Thymus (tissue), 11 donors: Measurements from ENCODE around the gene CAMKV. TPM values are rescaled to one million over a fixed set of nuclear protein-coding genes. Genes with fewer than 3 reads are reported as not detected.

Source experiments
- DNase-seq, 9 donors: peaks; one replicate each; pipeline ENCODE4 v3.0.0-alpha.2; 2013; ENCODE audit warnings: low spot score in 9 of 9, low read depth in 6 of 9, missing footprints in 1 of 9
- H3K27ac ChIP-seq, 2 donors: one replicate each; pipeline ENCODE4 v1.5.1; 2013; ENCODE audit warnings: control low read depth in 1 of 2, low read depth in 1 of 2, low read length in 1 of 2, mild to moderate bottlenecking in 1 of 2, moderate library complexity in 1 of 2
- H3K27me3 ChIP-seq, 2 donors: one replicate each; pipeline ENCODE4 v1.5.1; 2013; ENCODE audit warnings: low read length in 1 of 2; ENCODE audit not compliant: control insufficient read depth in 2 of 2, insufficient read depth in 1 of 2
- H3K36me3 ChIP-seq, 2 donors: one replicate each; pipeline ENCODE4 v1.5.1; 2013; ENCODE audit warnings: low read length in 1 of 2, mild to moderate bottlenecking in 1 of 2, moderate library complexity in 1 of 2; ENCODE audit not compliant: control insufficient read depth in 2 of 2, insufficient read depth in 2 of 2
- H3K4me1 ChIP-seq, 2 donors: one replicate each; pipeline ENCODE4 v1.5.1; 2013; ENCODE audit warnings: low read length in 2 of 2; ENCODE audit not compliant: control insufficient read depth in 2 of 2, insufficient read depth in 2 of 2
- H3K4me3 ChIP-seq, 2 donors: one replicate each; pipeline ENCODE4 v1.5.1; 2013; ENCODE audit warnings: low read length in 2 of 2, control low read depth in 1 of 2, mild to moderate bottlenecking in 1 of 2
- H3K9me3 ChIP-seq, 2 donors: one replicate each; pipeline ENCODE4 v1.5.1; 2013; ENCODE audit warnings: low read length in 1 of 2, mild to moderate bottlenecking in 1 of 2; ENCODE audit not compliant: control insufficient read depth in 2 of 2, insufficient read depth in 1 of 2
- WGBS: extraction: QIAGEN DNeasy Blood & Tissue Kit; methylation state at CpG from one replicate; pipeline ENCODE4 v1.1.7; 2013; 5-methylcytosine and 5-hydroxymethylcytosine counted together
- polyA plus RNA-seq: library from polyadenylated mRNA; stranded (reverse); fragments of 200-250 nt; gene quantifications from one replicate; pipeline ENCODE4 v1.2.3, GENCODE V29; 2013
- total RNA-seq: library from RNA; stranded (reverse); fragments of 120-200 nt; gene quantifications from one replicate; pipeline ENCODE4 v1.2.4, GENCODE V29; 2013
- donor health status: healthy.

CAMKV gene
- total and polyA plus RNA-seq, 2 donors, result 0.14 to 0.23 TPM

- peaks cover 0 to 2% of the 10 kb centered on the region in 2 donors for H3K27me3 ChIP-seq
- H3K27ac ChIP-seq, result no peak overlapping the region
- 71% methylated on average over 2 of the region's 2 CpGs for whole genome bisulfite sequencing
- H3K9me3 ChIP-seq, result no peaks in the 10 kb centered on the region
- no peak overlapping the region for H3K4me3 ChIP-seq
- H3K4me1 ChIP-seq, result peaks cover 0 to 4% of the 10 kb centered on the region in 2 donors
- no peaks in the 10 kb centered on the region for H3K36me3 ChIP-seq
- DNase-seq, result no peak
Measured at GRCh38 chr3:49879721-49880120, 10.0 kb upstream of the CAMKV start.

- Histone ChIP-seq H3K27me3 (peaks cover 0 to 2% of the 10 kb centered on the region in 2 donors), H3K9me3 (no peaks in the 10 kb centered on the region), H3K36me3 (no peaks in the 10 kb centered on the region), H3K27ac (no peak overlapping the region), H3K4me1 (peaks cover 0 to 4% of the 10 kb centered on the region in 2 donors), H3K4me3 (no peak overlapping the region)
- no peak for DNase-seq
Measured at GRCh38 chr3:49878686-49879085, 9.0 kb upstream of the CAMKV start.

GRCh38 chr3:49877716-49878115 lies 8.0 kb upstream of the CAMKV start:
- peaks cover 0 to 2% of the 10 kb centered on the region in 2 donors for H3K27me3 ChIP-seq
- H3K27ac ChIP-seq, result no peak overlapping the region
- 97% methylated on average over 2 of the region's 2 CpGs for WGBS
- peaks cover 0 to 4% of the 10 kb centered on the region in 2 donors for H3K4me1 ChIP-seq
- H3K9me3 ChIP-seq, result no peaks in the 10 kb centered on the region
- no peak overlapping the region for H3K4me3 ChIP-seq
- DNase-seq, result no peak
- H3K36me3 ChIP-seq, result no peaks in the 10 kb centered on the region

- Histone ChIP-seq H3K4me1 (peaks cover 0 to 4% of the 10 kb centered on the region in 2 donors), H3K36me3 (no peaks in the 10 kb centered on the region), H3K27me3 (peaks cover 0 to 7% of the 10 kb centered on the region in 2 donors), H3K9me3 (no peaks in the 10 kb centered on the region), H3K27ac (no peak overlapping the region), H3K4me3 (no peak overlapping the region)
- WGBS, result 94% methylated on average over 5 of the region's 5 CpGs
- DNase-seq, result no peak
Measured at GRCh38 chr3:49876567-49876966, 6.9 kb upstream of the CAMKV start.

- Histone ChIP-seq H3K27ac (no peak overlapping the region), H3K27me3 (peaks cover 16 to 36% of the 10 kb centered on the region in 2 donors), H3K4me1 (peaks cover 10 to 14% of the 10 kb centered on the region in 2 donors), H3K4me3 (no peak overlapping the region), H3K36me3 (no peaks in the 10 kb centered on the region), H3K9me3 (no peaks in the 10 kb centered on the region)
- no peak for DNase-seq
- WGBS, result 96% methylated on average over 8 of the region's 8 CpGs
Measured at GRCh38 chr3:49873623-49874022, 3.9 kb upstream of the CAMKV start.

GRCh38 chr3:49872801-49873281 lies 3.1 kb upstream of the CAMKV start:
- Histone ChIP-seq H3K27ac (no peak overlapping the region), H3K27me3 (peaks cover 22 to 44% of the 10 kb centered on the region in 2 donors), H3K9me3 (no peaks in the 10 kb centered on the region), H3K4me1 (peaks cover 10 to 16% of the 10 kb centered on the region in 2 donors), H3K36me3 (no peaks in the 10 kb centered on the region), H3K4me3 (no peak overlapping the region)
- DNase-seq, result no peak
- WGBS, result 74% methylated on average over 4 of the region's 4 CpGs

- peaks cover 10 to 16% of the 10 kb centered on the region in 2 donors for H3K4me1 ChIP-seq
- WGBS, result 92% methylated on average over 10 of the region's 10 CpGs
- H3K4me3 ChIP-seq, result no peak overlapping the region
- no peak for DNase-seq
- no peaks in the 10 kb centered on the region for H3K36me3 ChIP-seq
- peaks cover 22 to 56% of the 10 kb centered on the region in 2 donors for H3K27me3 ChIP-seq
- H3K27ac ChIP-seq, result no peak overlapping the region
- H3K9me3 ChIP-seq, result no peaks in the 10 kb centered on the region
Measured at GRCh38 chr3:49871531-49872153, 1.9 kb upstream of the CAMKV start.

GRCh38 chr3:49868862-49869466 lies 742 bp downstream of the CAMKV start:
- Histone ChIP-seq H3K4me3 (peak overlapping the region in 1 of 2 donors; percentile 45), H3K27me3 (peaks cover 22 to 83% of the 10 kb centered on the region in 2 donors), H3K4me1 (peaks cover 10 to 16% of the 10 kb centered on the region in 2 donors), H3K9me3 (no peaks in the 10 kb centered on the region), H3K36me3 (no peaks in the 10 kb centered on the region), H3K27ac (no peak overlapping the region)
- WGBS, result 6% methylated on average over 23 of the region's 23 CpGs
- DNase-seq, result no peak

- Histone ChIP-seq H3K36me3 (no peaks in the 10 kb centered on the region), H3K9me3 (no peaks in the 10 kb centered on the region), H3K4me3 (no peak overlapping the region), H3K27ac (no peak overlapping the region), H3K4me1 (peaks cover 10 to 16% of the 10 kb centered on the region in 2 donors), H3K27me3 (peaks cover 22 to 88% of the 10 kb centered on the region in 2 donors)
- DNase-seq, result peak in 8 of 9 donors; percentile 18 to 67 (median 30)
- WGBS, result 27% methylated on average over 7 of the region's 7 CpGs
Measured at GRCh38 chr3:49867871-49868321, 1.8 kb downstream of the CAMKV start.
